ENCODE data around the gene ALDH1A2.
A peak's percentile ranks its signal among the peaks of the same experiment; 100 is the strongest.

ALDH1A2 gene

DNA sequence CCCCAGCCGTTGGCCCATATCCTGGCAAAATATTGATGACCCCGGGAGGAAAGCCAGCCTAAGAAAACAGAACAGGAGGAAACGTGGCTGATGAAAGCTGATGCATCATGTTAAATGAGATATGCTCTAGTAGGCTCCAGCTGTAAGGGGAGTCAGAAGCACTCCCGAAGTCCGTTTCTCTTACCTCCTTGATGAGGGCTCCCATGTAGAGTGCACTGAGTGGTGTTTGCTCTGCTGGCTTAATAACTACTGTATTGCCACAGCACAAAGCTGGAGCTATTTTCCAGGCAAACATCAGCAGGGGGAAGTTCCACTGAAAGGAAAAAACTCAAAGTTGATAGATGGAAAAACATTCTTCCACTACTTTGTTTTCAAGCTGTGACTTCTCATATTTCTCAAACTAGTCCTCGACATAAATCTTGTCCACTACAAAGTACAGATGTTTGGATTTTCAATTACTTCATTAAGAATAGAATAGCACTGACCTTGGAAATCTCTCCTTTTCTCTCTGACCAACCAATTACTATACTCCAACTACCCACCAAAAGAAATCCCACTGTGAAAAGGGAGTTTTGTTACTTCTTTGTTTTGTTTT lies 72.7 kb downstream of the ALDH1A2 start:
- DNase-seq (ENCODE audit: insufficient read length, low spot score) (no peak), FAIRE-seq (no peak)
- no peak for TF ChIP-seq SPI1 (IDR thresholded peaks at IDR 0.05; ENCODE audit: low read depth, low read length)
- no peak for TF ChIP-seq POU2F2 (IDR thresholded peaks at IDR 0.05; ENCODE audit: low read depth, low read length)
- TF ChIP-seq PAX5 (IDR thresholded peaks at IDR 0.05; ENCODE audit: insufficient read depth, low read length, severe bottlenecking) = no peak
- TF ChIP-seq POLR2A (IDR thresholded peaks at IDR 0.05; ENCODE audit: low read depth, low read length) = no peak
- no peak for TF ChIP-seq POLR2AphosphoS5 (IDR thresholded peaks at IDR 0.05; ENCODE audit: low read depth, low read length)
- TF ChIP-seq TAF1 (IDR thresholded peaks at IDR 0.05; ENCODE audit: low read depth, low read length) = no peak

GRCh38 chr15:57973534-57973933 lies 92.0 kb downstream of the ALDH1A2 start:
- DNase-seq (ENCODE audit: insufficient read length, low spot score) (no peak), FAIRE-seq (no peak)
- TF ChIP-seq POLR2AphosphoS5 (IDR thresholded peaks at IDR 0.05; ENCODE audit: low read depth, low read length) (no peak), POU2F2 (IDR thresholded peaks at IDR 0.05; ENCODE audit: low read depth, low read length) (no peak), TAF1 (IDR thresholded peaks at IDR 0.05; ENCODE audit: low read depth, low read length) (no peak), SPI1 (IDR thresholded peaks at IDR 0.05; ENCODE audit: low read depth, low read length) (no peak), PAX5 (IDR thresholded peaks at IDR 0.05; ENCODE audit: insufficient read depth, low read length, severe bottlenecking) (no peak), POLR2A (IDR thresholded peaks at IDR 0.05; ENCODE audit: low read depth, low read length) (no peak)

DNA sequence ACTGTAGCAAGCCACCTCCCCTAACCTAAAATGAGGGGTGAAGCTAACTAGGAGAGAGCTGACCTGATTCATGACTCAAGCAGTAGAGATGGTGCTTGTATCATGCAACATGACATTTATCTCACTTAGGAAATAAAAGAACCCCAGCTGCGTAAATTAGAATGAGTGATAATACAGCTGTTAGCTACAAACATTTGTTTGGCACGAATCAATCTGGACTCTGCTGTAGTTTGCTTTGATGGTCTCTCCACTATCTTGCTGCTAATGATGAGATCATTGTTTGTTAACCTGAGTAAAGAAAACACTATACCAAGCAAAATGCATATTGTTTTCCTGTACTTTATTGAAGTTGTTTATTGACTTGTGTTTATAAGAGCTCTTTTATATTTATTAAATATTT lies 92.6 kb downstream of the ALDH1A2 start:
- FAIRE-seq (no peak), DNase-seq (ENCODE audit: insufficient read length, low spot score) (no peak)
- TF ChIP-seq POLR2A (IDR thresholded peaks at IDR 0.05; ENCODE audit: low read depth, low read length) (no peak), POU2F2 (IDR thresholded peaks at IDR 0.05; ENCODE audit: low read depth, low read length) (no peak), TAF1 (IDR thresholded peaks at IDR 0.05; ENCODE audit: low read depth, low read length) (no peak), SPI1 (IDR thresholded peaks at IDR 0.05; ENCODE audit: low read depth, low read length) (no peak), PAX5 (IDR thresholded peaks at IDR 0.05; ENCODE audit: insufficient read depth, low read length, severe bottlenecking) (no peak), POLR2AphosphoS5 (IDR thresholded peaks at IDR 0.05; ENCODE audit: low read depth, low read length) (no peak)

DNA sequence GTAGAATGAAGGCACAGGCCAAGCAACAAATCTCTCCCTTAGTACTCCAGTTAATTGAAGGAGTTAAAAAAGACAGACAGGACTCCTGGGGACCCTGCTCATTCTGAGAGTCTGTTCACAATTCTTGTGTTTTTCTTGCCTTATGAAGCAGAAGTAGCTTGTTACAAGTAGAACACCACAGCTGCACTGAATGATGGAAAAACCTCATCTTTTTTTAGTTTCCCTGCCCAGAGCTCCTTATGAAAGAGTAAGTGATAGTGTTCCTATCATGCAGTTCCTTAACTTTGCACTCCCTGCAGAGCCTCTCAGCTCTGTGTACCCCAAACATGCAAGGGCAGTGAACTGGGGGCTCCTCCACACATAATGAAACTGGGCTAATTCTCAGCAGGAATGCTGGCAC lies 95.5 kb downstream of the ALDH1A2 start:
- TF ChIP-seq POLR2A (IDR thresholded peaks at IDR 0.05; ENCODE audit: low read depth, low read length) = no peak
- no peak for TF ChIP-seq POU2F2 (IDR thresholded peaks at IDR 0.05; ENCODE audit: low read depth, low read length)
- no peak for TF ChIP-seq PAX5 (IDR thresholded peaks at IDR 0.05; ENCODE audit: insufficient read depth, low read length, severe bottlenecking)
- no peak for TF ChIP-seq SPI1 (IDR thresholded peaks at IDR 0.05; ENCODE audit: low read depth, low read length)
- TF ChIP-seq TAF1 (IDR thresholded peaks at IDR 0.05; ENCODE audit: low read depth, low read length) = no peak
- no peak for TF ChIP-seq POLR2AphosphoS5 (IDR thresholded peaks at IDR 0.05; ENCODE audit: low read depth, low read length)
- no peak for DNase-seq (ENCODE audit: insufficient read length, low spot score)
- FAIRE-seq = no peak

DNA sequence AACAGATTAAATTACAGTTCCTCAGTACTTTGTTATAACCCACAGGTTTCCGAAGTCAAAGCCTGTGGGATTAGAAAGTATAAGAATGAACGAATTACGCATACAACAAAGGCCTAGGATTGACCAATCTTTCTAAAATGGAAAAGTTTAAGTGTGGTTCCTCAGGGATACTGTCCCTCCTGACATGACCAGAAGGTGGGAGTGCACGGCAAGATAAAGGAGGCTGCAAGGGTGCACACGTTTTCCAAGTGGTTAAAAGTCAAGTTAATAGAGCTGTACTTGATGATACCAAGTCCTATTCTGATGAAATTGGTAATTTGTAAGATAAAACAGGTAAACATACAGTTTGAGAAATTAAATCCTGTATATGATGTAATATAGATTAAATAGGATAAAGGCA lies 96.2 kb downstream of the ALDH1A2 start:
- FAIRE-seq (no peak), DNase-seq (ENCODE audit: insufficient read length, low spot score) (no peak)
- no peak for TF ChIP-seq POLR2A (IDR thresholded peaks at IDR 0.05; ENCODE audit: low read depth, low read length)
- no peak for TF ChIP-seq PAX5 (IDR thresholded peaks at IDR 0.05; ENCODE audit: insufficient read depth, low read length, severe bottlenecking)
- no peak for TF ChIP-seq TAF1 (IDR thresholded peaks at IDR 0.05; ENCODE audit: low read depth, low read length)
- TF ChIP-seq POU2F2 (IDR thresholded peaks at IDR 0.05; ENCODE audit: low read depth, low read length) = no peak
- TF ChIP-seq SPI1 (IDR thresholded peaks at IDR 0.05; ENCODE audit: low read depth, low read length) = no peak
- TF ChIP-seq POLR2AphosphoS5 (IDR thresholded peaks at IDR 0.05; ENCODE audit: low read depth, low read length) = no peak

GRCh38 chr15:57962887-57963286 lies 102.6 kb downstream of the ALDH1A2 start:
- FAIRE-seq = no peak
- TF ChIP-seq SPI1 (IDR thresholded peaks at IDR 0.05; ENCODE audit: low read depth, low read length) = peak; percentile 69
- no peak for TF ChIP-seq POLR2A (IDR thresholded peaks at IDR 0.05; ENCODE audit: low read depth, low read length)
- no peak for DNase-seq (ENCODE audit: insufficient read length, low spot score)

- DNase-seq (ENCODE audit: insufficient read length, low spot score) = no peak
- no peak for FAIRE-seq
- TF ChIP-seq TAF1 (IDR thresholded peaks at IDR 0.05; ENCODE audit: low read depth, low read length) = no peak
- TF ChIP-seq POLR2A (IDR thresholded peaks at IDR 0.05; ENCODE audit: low read depth, low read length) = no peak
- no peak for TF ChIP-seq POLR2AphosphoS5 (IDR thresholded peaks at IDR 0.05; ENCODE audit: low read depth, low read length)
- no peak for TF ChIP-seq SPI1 (IDR thresholded peaks at IDR 0.05; ENCODE audit: low read depth, low read length)
- no peak for TF ChIP-seq PAX5 (IDR thresholded peaks at IDR 0.05; ENCODE audit: insufficient read depth, low read length, severe bottlenecking)
- TF ChIP-seq POU2F2 (IDR thresholded peaks at IDR 0.05; ENCODE audit: low read depth, low read length) = no peak
Measured at GRCh38 chr15:57961919-57962318, 103.6 kb downstream of the ALDH1A2 start.

- TF ChIP-seq PAX5 (IDR thresholded peaks at IDR 0.05; ENCODE audit: insufficient read depth, low read length, severe bottlenecking) (no peak), SPI1 (IDR thresholded peaks at IDR 0.05; ENCODE audit: low read depth, low read length) (no peak), POU2F2 (IDR thresholded peaks at IDR 0.05; ENCODE audit: low read depth, low read length) (no peak), POLR2A (IDR thresholded peaks at IDR 0.05; ENCODE audit: low read depth, low read length) (no peak), POLR2AphosphoS5 (IDR thresholded peaks at IDR 0.05; ENCODE audit: low read depth, low read length) (no peak), TAF1 (IDR thresholded peaks at IDR 0.05; ENCODE audit: low read depth, low read length) (no peak)
- FAIRE-seq = no peak
- no peak for DNase-seq (ENCODE audit: insufficient read length, low spot score)
Measured at GRCh38 chr15:57957113-57957512, 108.4 kb downstream of the ALDH1A2 start.

GRCh38 chr15:57953874-57954273 lies 111.6 kb downstream of the ALDH1A2 start:
- FAIRE-seq = no peak
- no peak for DNase-seq (ENCODE audit: insufficient read length, low spot score)
- TF ChIP-seq POLR2A (IDR thresholded peaks at IDR 0.05; ENCODE audit: low read depth, low read length) = no peak
- no peak for TF ChIP-seq TAF1 (IDR thresholded peaks at IDR 0.05; ENCODE audit: low read depth, low read length)
- no peak for TF ChIP-seq SPI1 (IDR thresholded peaks at IDR 0.05; ENCODE audit: low read depth, low read length)
- TF ChIP-seq POLR2AphosphoS5 (IDR thresholded peaks at IDR 0.05; ENCODE audit: low read depth, low read length) = no peak
- no peak for TF ChIP-seq PAX5 (IDR thresholded peaks at IDR 0.05; ENCODE audit: insufficient read depth, low read length, severe bottlenecking)
- no peak for TF ChIP-seq POU2F2 (IDR thresholded peaks at IDR 0.05; ENCODE audit: low read depth, low read length)

DNA sequence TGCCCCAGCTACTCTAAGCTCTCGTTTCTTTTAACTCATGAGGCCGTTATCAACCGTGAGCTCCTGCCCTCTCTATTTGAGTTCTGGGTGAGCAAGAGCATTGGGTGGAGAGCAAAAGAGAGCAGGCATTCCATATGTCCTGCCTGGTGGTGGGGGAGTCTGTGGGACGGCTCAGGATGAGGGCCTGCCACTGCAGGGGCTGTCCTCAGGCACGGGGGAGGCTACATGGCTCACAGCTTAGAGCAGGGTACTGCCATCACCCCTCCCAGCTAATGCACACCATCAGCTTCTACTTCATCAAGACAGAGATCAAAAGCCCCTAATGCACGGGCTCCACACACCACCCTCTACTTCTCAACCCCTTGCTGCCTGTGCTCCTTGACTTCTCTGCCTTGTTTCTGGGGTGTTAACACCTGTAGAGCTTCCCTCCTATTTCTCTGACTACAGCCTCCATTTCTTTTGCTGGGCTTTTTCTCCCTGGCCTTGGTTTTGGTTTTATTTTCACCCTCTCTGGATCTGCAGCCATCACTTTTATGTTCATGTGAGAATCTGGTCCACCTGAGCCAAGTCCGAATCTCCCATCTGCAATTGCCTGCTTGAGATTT lies 114.1 kb downstream of the ALDH1A2 start:
- FAIRE-seq (no peak), DNase-seq (ENCODE audit: insufficient read length, low spot score) (no peak)
- TF ChIP-seq TAF1 (IDR thresholded peaks at IDR 0.05; ENCODE audit: low read depth, low read length) (no peak), POU2F2 (IDR thresholded peaks at IDR 0.05; ENCODE audit: low read depth, low read length) (no peak), SPI1 (IDR thresholded peaks at IDR 0.05; ENCODE audit: low read depth, low read length) (no peak), POLR2A (IDR thresholded peaks at IDR 0.05; ENCODE audit: low read depth, low read length) (no peak), POLR2AphosphoS5 (IDR thresholded peaks at IDR 0.05; ENCODE audit: low read depth, low read length) (no peak), PAX5 (IDR thresholded peaks at IDR 0.05; ENCODE audit: insufficient read depth, low read length, severe bottlenecking) (no peak)

Measured in GM12891 (cell line).